A549 (cell line): ENCODE results near the gene CMYA5.

Source experiments
- BHLHE40 ChIP-seq: IDR thresholded peaks from 2 replicates; pipeline ENCODE4 v1.6.1; 2012; ENCODE audit warnings: low read depth, low read length, inconsistent platforms
- MAX ChIP-seq: IDR thresholded peaks from 2 replicates; pipeline ENCODE4 v1.6.1; 2012
- POLR2A ChIP-seq: IDR thresholded peaks from 2 replicates; pipeline ENCODE4 v1.6.1; 2012; ENCODE audit warnings: mild to moderate bottlenecking, low read length
- POLR2AphosphoS2 ChIP-seq: conservative IDR thresholded peaks from 2 replicates; pipeline ENCODE4 v1.6.1; 2012; ENCODE audit warnings: low read length, improper control_type of control experiment, inconsistent platforms
- ZC3H11A ChIP-seq: fragments of 450-650 bp; IDR thresholded peaks from 2 replicates; pipeline ENCODE4 v1.6.1; 2014; ENCODE audit warnings: antibody characterized with exemption, mild to moderate bottlenecking
- TF ChIP-seq, protein P1 (sequence below): fragments of >200 bp; sonication (Bioruptor Twin); formaldehyde crosslinking; IDR thresholded peaks from 3 replicates; pipeline ENCODE4 v1.5.1; 2016

- TF ChIP-seq, protein P1, sequence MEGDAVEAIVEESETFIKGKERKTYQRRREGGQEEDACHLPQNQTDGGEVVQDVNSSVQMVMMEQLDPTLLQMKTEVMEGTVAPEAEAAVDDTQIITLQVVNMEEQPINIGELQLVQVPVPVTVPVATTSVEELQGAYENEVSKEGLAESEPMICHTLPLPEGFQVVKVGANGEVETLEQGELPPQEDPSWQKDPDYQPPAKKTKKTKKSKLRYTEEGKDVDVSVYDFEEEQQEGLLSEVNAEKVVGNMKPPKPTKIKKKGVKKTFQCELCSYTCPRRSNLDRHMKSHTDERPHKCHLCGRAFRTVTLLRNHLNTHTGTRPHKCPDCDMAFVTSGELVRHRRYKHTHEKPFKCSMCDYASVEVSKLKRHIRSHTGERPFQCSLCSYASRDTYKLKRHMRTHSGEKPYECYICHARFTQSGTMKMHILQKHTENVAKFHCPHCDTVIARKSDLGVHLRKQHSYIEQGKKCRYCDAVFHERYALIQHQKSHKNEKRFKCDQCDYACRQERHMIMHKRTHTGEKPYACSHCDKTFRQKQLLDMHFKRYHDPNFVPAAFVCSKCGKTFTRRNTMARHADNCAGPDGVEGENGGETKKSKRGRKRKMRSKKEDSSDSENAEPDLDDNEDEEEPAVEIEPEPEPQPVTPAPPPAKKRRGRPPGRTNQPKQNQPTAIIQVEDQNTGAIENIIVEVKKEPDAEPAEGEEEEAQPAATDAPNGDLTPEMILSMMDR: no peak
- TF ChIP-seq POLR2A (no peak), ZC3H11A (no peak), BHLHE40 (no peak), MAX (no peak), POLR2AphosphoS2 (no peak)
These were observed 96.3 kb downstream of the CMYA5 start for GRCh38 chr5:79785983-79786382.
